GM19455 (cell line): ENCODE measurements around the gene GLDN.

Experiments
- ATAC-seq: cut with Tn5 transposase; IDR thresholded peaks from one replicate; pipeline ENCODE4 v1.9.1; 2021; ENCODE audit not compliant: unreplicated experiment

The GLDN gene

GRCh38 chr15:51356147-51356546 is 14.7 kb downstream of the GLDN start:
- ATAC-seq = no peak

DNA sequence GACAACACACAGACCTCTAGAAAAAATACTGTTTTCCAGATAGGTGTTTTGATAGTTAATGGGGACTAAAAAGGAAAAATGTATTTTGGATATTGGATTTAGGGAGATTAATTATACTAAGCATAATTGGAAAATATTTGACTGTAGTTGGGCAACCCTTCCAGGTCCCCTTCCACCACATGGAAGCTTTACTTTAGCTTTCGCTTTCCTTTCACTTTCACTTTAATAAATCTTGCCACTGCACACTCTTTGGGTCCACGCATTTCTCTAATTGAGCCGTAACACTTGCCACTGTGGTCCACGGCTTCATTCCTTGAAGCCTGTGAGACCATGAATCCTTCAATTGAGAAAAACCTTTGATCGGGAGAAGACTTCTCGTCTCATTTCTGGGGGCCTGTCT is 15.5 kb downstream of the GLDN start:
- ATAC-seq = no peak

GRCh38 chr15:51359981-51360380 is 18.5 kb downstream of the GLDN start:
- no peak for ATAC-seq

- ATAC-seq = no peak
These were observed 21.9 kb downstream of the GLDN start for GRCh38 chr15:51363383-51363782.

- no peak for ATAC-seq
These were observed 24.0 kb downstream of the GLDN start for GRCh38 chr15:51365417-51365816.

DNA sequence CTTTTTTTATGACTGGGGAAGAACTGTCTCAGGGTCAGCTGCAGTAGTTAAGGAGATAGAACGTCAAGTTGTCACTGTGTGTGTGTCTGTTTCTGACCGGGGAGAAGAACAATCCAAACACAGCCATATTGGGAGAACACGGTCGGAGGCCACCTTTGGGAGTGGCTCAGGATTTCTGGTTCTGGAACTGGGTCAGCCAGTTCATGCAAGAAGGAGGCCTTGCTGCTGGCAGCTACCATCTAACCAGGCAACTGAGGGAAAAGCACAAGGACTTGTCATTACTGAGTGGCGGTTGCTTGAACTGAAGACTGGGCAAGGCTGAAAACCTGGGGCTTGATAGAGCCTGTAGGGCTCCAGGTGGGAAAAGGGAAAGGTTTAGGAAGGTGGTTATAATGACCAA is 24.6 kb downstream of the GLDN start:
- ATAC-seq = no peak

- ATAC-seq = no peak
These were observed 25.5 kb downstream of the GLDN start for GRCh38 chr15:51366920-51367319.

DNA sequence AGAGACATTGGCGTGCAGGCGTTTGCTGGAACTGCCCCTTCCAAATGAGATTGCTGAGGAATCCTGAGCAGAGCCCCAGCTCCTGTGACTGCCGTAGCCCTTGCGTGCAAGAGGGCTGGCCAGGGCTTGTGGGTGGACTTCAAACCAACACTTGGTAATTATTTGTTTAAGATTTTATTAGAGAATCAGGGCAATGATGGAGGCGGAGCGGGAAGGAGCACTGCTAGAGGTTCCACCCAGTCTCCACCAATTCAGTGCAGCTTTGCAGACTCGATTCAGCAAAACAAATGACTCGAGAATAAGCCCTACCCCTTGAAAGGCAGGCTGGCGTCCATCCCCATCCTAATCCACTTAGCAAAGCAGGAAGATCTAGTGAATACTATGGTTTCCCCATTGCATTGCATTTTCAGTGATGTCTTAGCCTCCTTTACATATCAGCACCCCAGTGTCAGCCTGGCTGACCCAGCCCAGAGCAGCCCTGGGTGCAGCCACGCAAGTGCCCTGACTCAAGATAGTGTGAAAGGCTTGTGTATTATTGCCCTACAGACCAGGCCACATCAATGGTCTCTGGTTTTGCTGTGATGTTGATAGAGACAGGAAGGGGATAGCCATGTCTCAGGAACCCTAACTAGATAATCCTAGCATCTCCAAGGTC is 26.0 kb downstream of the GLDN start:
- ATAC-seq = no peak

- no peak for ATAC-seq
These were observed 26.9 kb downstream of the GLDN start for GRCh38 chr15:51368307-51368706.

- no peak for ATAC-seq
These were observed 27.4 kb downstream of the GLDN start for GRCh38 chr15:51368751-51369450.

- no peak for ATAC-seq
These were observed 28.0 kb downstream of the GLDN start for GRCh38 chr15:51369451-51369761.

DNA sequence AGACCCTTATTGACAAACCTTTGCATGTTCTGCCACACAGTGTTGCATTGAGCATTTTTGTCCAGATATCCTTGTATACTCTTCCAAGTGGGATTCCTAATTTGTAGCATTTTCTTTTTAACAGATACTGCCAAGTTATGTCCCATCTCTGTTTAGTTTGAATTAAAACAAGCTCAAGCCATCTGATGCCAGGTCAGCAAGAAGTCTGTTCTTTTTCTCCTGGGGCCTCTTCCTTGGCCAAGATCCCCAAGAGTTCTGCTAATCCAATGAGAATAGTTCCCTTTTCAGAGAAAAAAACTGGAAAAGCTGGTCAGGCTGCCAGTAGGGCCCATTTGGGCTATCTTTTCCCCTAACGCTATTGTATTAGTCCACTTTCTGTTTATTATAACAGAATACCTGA is 29.8 kb downstream of the GLDN start:
- ATAC-seq = no peak

- ATAC-seq = no peak
These were observed 32.7 kb downstream of the GLDN start for GRCh38 chr15:51374131-51374530.

DNA sequence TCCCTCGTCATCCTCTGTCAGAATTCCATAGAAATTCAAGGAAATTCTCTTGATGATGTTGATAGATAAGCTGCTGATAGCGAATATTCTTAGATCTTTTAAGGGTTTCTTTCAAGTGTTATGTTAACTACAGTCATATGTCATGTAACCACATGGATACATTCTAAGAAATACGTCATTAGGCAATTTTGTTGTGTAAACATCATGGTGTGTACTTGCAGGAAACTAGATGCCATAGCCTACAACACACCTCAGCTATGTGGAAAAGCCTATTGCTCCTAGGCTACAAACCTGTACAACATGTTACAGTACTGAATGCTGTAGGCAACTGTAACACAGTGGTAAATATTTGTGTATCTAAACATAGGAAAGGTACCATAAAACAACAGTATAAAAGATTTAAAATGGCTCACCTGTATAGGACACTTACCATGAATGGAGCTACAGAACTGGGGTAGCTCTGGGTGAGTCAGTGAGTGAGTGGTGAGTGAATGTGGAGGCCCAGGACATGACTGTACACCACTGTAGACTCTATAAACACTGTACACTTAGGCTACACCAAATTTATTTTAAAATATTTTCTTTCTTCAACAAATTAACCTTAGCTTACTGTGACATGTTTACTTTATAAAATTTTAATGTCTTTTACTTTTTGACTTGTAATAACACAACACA is 34.6 kb downstream of the GLDN start:
- no peak for ATAC-seq

GRCh38 chr15:51377038-51377786 is 35.8 kb downstream of the GLDN start:
- no peak for ATAC-seq

DNA sequence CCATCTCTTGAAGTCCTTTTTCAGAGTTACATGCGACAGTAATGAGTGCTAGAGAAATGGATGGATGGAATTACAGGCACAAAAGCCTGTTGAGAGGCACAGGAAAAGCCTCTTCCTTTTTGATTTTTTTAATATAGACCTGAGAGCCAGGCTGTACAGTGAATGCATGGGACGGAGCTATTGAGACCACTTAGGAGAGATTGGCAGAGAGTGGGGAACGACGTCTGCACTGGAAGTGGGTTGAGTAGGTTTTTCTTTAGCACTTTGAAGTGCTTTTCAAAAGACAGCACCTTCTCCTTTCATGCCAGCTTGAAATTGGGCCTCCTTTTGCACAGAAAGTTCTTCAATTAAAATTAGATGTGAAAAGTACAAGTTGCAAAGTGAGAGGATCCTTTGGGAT is 37.0 kb downstream of the GLDN start:
- no peak for ATAC-seq

DNA sequence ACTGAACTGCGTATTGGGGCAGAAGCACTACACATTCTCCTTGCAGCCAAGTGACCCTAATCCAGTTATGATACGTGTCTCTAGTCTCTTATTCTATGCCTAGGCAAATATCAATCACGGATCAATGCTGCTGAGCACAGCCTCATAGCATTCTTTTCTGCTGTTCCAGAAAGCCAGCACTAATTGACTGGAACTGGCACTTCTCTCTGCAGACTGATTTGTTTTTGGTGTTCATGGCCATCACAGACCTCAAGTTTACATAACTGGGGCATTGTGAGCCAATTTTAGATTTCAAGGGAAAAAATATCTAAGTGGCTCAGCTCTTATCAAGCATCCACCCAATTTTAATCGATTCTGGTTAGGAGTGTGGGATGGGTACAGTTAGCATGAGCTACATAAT is 37.9 kb downstream of the GLDN start:
- no peak for ATAC-seq

DNA sequence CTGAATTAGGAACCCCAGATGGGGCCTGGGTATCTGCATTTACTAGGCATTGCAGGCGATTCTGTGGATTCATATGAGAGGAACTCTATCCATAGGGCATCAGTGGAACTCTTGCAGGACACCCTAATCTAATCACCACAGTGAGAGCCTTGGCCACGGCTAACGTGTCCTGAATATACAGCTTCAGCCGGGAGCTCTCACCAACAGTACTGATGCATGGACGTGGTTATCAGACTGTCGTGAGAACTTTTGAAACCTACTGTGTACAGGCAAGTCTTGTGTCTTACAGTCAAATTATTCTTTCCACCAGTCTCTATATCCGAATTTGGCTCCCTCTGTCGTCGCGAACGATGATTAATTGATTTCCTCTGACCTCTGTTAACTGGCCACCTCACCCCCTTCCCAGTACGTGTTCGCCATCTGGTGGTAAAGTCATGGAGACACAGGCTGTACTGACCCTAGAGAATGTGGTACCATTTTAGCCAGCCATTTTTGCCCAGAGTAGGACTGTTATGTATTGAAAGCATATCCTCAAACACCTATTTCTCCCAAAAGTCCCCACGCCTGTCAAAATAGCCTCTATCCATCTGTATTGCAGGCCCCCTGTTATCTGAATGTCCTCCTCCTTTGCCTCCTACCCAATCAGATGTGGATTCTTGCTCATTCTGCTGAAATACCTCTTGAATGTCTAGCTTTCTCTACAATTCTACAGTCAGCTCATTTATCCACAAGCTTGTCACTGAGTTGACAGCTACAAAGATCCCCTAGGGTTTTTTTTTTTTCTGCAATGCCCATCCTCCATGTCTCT is 39.7 kb downstream of the GLDN start:
- peak; percentile 77 for ATAC-seq

GRCh38 chr15:51382787-51383186 is 41.3 kb downstream of the GLDN start:
- no peak for ATAC-seq

DNA sequence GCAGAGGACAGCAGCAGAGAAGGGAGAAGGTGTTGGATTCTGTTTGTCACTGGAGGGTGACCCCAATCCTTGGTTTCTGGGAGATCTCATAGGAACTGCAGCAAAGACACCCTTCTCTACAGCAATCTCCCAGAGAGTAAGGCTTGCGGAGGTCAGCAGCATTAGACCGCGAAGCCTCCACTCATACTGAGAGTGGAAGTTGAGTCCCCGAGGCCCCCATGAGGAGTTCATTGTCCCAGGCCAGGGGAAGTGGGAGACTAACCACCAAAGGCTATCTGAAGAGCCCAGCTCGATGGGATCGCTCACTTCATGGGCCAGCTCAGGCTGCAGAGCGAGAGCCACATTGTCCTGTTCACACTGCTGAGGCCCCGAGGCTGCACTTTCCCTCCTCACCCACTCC is 44.6 kb downstream of the GLDN start:
- ATAC-seq = no peak

DNA sequence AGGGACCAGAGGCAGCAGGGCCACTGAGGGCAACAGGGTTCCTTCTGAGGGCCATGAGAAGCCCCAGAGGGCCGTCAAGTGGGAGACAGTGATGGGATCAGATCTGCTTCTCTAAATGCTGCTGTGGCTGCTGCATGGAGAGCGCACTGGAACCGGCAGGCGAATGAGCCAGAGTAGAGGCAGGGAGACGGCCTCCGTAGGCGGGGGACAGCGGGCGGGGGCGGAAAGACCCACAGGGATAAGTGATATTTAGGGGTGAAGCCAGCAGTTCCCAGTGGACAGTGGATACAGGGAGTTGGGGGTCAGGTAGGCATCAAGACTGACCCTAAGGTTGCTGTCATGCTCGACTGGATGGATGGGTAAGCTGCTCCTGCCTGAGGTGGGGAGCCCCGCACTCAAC is 45.0 kb downstream of the GLDN start:
- no peak for ATAC-seq
